GM13977 (cell line): ENCODE measurements around the gene SYNGR1.
A peak's percentile ranks its signal among the peaks of the same experiment; 100 is the strongest.

Experiments
- DNase-seq: peaks from one replicate; pipeline ENCODE4 v3.0.0; 2012; ENCODE audit warnings: low spot score
- CTCF ChIP-seq: IDR thresholded peaks from 2 replicates; pipeline ENCODE4 v1.5.1; 2012; ENCODE audit warnings: mild to moderate bottlenecking, control low read depth; ENCODE audit not compliant: insufficient read depth; ENCODE audit errors: extremely low read depth, missing control alignments
- in situ Hi-C: fragments of 300-500 bp; cut with MboI; formaldehyde crosslinking; loops from one replicate; pipeline ENCODE4 v1.12.0; 2022; ENCODE audit warnings: low sequenced_read_pairs, low pct_unique_long_range_greater_than_20kb, mixed read lengths, inconsistent platforms; ENCODE audit not compliant: unreplicated experiment

The SYNGR1 gene

GRCh38 chr22:39381930-39382329, 32.1 kb downstream of the SYNGR1 start:
- no peak for TF ChIP-seq CTCF
- in situ Hi-C loops, result no loop called here
- no peak for DNase-seq

GRCh38 chr22:39382410-39382809, 32.6 kb downstream of the SYNGR1 start:
- in situ Hi-C loops, result no loop called here
- no peak for TF ChIP-seq CTCF
- peak; percentile 78 for DNase-seq

- no peak for DNase-seq
- in situ Hi-C loops, result no loop called here
- TF ChIP-seq CTCF, result no peak
These were observed 34.2 kb downstream of the SYNGR1 start for GRCh38 chr22:39383841-39384625.

GRCh38 chr22:39384750-39385480, 35.1 kb downstream of the SYNGR1 start:
- in situ Hi-C loops, result no loop called here
- no peak for TF ChIP-seq CTCF
- no peak for DNase-seq

GRCh38 chr22:39388261-39389011, 38.6 kb downstream of the SYNGR1 start:
- no peak for TF ChIP-seq CTCF
- DNase-seq, result peak; percentile 86
- in situ Hi-C loops, result no loop called here

- no peak for DNase-seq
- in situ Hi-C loops, result no loop called here
- no peak for TF ChIP-seq CTCF
These were observed 39.6 kb downstream of the SYNGR1 start for GRCh38 chr22:39389420-39389819.
